Caco-2 (cell line): ENCODE data around the gene ROBO1. TPM values are rescaled to one million over a fixed set of nuclear protein-coding genes. Genes with fewer than 3 reads are reported as not detected.

Source experiments
- BruUV-seq: library from RNA; stranded (reverse); fragments of 400-500 nt; replicated peaks from 2 replicates; lab custom pipeline; 2021; lab: Mats Ljungman, UMichigan
- CTCF ChIA-PET: fragments of 300-600 bp; sonication (Branson Sonifier 250); formaldehyde crosslinking; loops from one replicate; lab custom pipeline; 2022; ENCODE audit warnings: antibody characterized with exemption; lab: Charles Lee
- POLR2A ChIA-PET: fragments of 300-600 bp; sonication (Branson Sonifier 250); formaldehyde crosslinking; loops from one replicate; lab custom pipeline; 2022; ENCODE audit warnings: antibody characterized with exemption; lab: Charles Lee
- DNase-seq, 2 experiments: peaks; one replicate each; pipeline versions ENCODE4 v3.0.0 to v3.0.0-alpha.2; 2020 to 2022
- H3K27me3 ChIP-seq: replicated peaks from 2 replicates; pipeline ENCODE4 v1.6.0; 2011; ENCODE audit warnings: low read length; ENCODE audit not compliant: control insufficient read depth, insufficient read depth
- H3K36me3 ChIP-seq: 2 replicates; pipeline ENCODE4 v1.5.1; 2011; ENCODE audit warnings: low read length; ENCODE audit not compliant: control insufficient read depth, insufficient read depth
- H3K4me1 ChIP-seq: fragments of 250-450 bp; sonication (Bioruptor Pico); 2 replicates; pipeline ENCODE4 v1.5.1; 2020; ENCODE audit warnings: mild to moderate bottlenecking
- H3K4me3 ChIP-seq: 2 replicates; pipeline ENCODE4 v1.5.1; 2011; ENCODE audit warnings: low read depth, mild to moderate bottlenecking, control low read depth, low read length
- H3K9me3 ChIP-seq: fragments of 250-450 bp; sonication (Bioruptor Pico); 2 replicates; pipeline ENCODE4 v1.5.1; 2020; ENCODE audit warnings: mild to moderate bottlenecking, moderate library complexity
- H3K27ac Mint-ChIP-seq: one replicate; pipeline ENCODE4 v1.8.0; 2022; ENCODE audit warnings: mixed read lengths; ENCODE audit not compliant: unreplicated experiment
- H3K27me3 Mint-ChIP-seq: one replicate; pipeline ENCODE4 v1.8.0; 2022; ENCODE audit warnings: mixed read lengths; ENCODE audit not compliant: insufficient read depth, unreplicated experiment
- H3K36me3 Mint-ChIP-seq: one replicate; pipeline ENCODE4 v1.8.0; 2022; ENCODE audit warnings: mild to moderate bottlenecking, mixed read lengths; ENCODE audit not compliant: insufficient read depth, unreplicated experiment
- H3K4me1 Mint-ChIP-seq: one replicate; pipeline ENCODE4 v1.8.0; 2022; ENCODE audit warnings: low read depth, mixed read lengths; ENCODE audit not compliant: unreplicated experiment
- H3K4me3 Mint-ChIP-seq: one replicate; pipeline ENCODE4 v1.8.0; 2022; ENCODE audit warnings: mild to moderate bottlenecking, moderate library complexity, mixed read lengths; ENCODE audit not compliant: unreplicated experiment
- H3K9me3 Mint-ChIP-seq: one replicate; pipeline ENCODE4 v1.8.0; 2022; ENCODE audit warnings: mixed read lengths; ENCODE audit not compliant: unreplicated experiment
- intact Hi-C: fragments of 100-400 bp; cut with micrococcal nuclease; formaldehyde crosslinking; loops from one replicate; pipeline ENCODE4 v1.10.0; 2022; ENCODE audit not compliant: unreplicated experiment
- total RNA-seq: library from RNA; stranded (reverse); gene quantifications from 2 replicates; pipeline ENCODE4 v1.2.3, GENCODE V29; 2022
- TF ChIP-seq, protein P1 (sequence below), 2 experiments: fragments of 200-600 bp in 1 of 2; IDR thresholded peaks; 1 replicate in 1 of 2; 2 replicates in 1 of 2; pipeline versions ENCODE4 v1.5.1 to v1.8.0; 2011 to 2022; ENCODE audit warnings: antibody characterized with exemption in 1 of 2, control low read depth in 1 of 2, inconsistent platforms in 1 of 2, low read depth in 1 of 2, low read length in 1 of 2, mild to moderate bottlenecking in 1 of 2, moderate library complexity in 1 of 2; ENCODE audit not compliant: insufficient read depth in 1 of 2, severe bottlenecking in 1 of 2, unreplicated experiment in 1 of 2

Gene ROBO1
- total RNA-seq, 1 experiment from 2014 or later, result 1.8 TPM

DNA sequence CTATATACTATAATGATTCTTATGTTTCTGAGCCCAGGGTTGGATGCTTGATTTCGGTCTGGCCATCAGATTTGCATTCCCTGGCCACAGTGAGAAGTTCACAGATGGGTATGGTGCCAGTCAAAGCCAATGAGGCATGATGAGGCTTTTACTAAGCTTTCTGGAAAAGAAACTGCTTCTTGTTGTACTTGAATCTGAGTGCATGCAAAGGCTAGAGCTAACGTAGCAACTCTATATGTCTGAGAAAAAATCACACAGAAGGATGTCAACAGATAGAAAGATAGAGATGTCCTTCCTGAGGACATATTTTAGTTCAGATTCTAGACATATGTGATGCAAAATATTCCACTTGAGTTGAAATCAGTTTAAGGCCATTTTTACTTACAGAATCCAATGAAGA is 608.1 kb downstream of the ROBO1 start:
- Histone ChIP-seq H3K27me3 (no peaks in the 10 kb centered on the region), H3K36me3 (no peaks in the 10 kb centered on the region), H3K9me3 (no peaks in the 10 kb centered on the region), H3K4me1 (no peaks in the 10 kb centered on the region), H3K4me3 (no peak overlapping the region)
- POLR2A ChIA-PET, result no interaction called here
- Mint-ChIP-seq H3K4me1 (no peaks in the 10 kb centered on the region), H3K4me3 (no peak overlapping the region), H3K27me3 (peaks cover 2% of the 10 kb centered on the region), H3K36me3 (no peaks in the 10 kb centered on the region), H3K9me3 (no peaks in the 10 kb centered on the region), H3K27ac (no peak overlapping the region)
- no TSS peak for BruUV-seq
- CTCF ChIA-PET, result no interaction called here
- TF ChIP-seq, protein P1, sequence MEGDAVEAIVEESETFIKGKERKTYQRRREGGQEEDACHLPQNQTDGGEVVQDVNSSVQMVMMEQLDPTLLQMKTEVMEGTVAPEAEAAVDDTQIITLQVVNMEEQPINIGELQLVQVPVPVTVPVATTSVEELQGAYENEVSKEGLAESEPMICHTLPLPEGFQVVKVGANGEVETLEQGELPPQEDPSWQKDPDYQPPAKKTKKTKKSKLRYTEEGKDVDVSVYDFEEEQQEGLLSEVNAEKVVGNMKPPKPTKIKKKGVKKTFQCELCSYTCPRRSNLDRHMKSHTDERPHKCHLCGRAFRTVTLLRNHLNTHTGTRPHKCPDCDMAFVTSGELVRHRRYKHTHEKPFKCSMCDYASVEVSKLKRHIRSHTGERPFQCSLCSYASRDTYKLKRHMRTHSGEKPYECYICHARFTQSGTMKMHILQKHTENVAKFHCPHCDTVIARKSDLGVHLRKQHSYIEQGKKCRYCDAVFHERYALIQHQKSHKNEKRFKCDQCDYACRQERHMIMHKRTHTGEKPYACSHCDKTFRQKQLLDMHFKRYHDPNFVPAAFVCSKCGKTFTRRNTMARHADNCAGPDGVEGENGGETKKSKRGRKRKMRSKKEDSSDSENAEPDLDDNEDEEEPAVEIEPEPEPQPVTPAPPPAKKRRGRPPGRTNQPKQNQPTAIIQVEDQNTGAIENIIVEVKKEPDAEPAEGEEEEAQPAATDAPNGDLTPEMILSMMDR (IDR thresholded peaks at IDR 0.05; ENCODE audit: insufficient read depth in 1 of 2, low read depth in 1 of 2, low read length in 1 of 2, severe bottlenecking in 1 of 2, unreplicated experiment in 1 of 2), result no peak
- intact Hi-C loops, result no loop called here
- no peak for DNase-seq

DNA sequence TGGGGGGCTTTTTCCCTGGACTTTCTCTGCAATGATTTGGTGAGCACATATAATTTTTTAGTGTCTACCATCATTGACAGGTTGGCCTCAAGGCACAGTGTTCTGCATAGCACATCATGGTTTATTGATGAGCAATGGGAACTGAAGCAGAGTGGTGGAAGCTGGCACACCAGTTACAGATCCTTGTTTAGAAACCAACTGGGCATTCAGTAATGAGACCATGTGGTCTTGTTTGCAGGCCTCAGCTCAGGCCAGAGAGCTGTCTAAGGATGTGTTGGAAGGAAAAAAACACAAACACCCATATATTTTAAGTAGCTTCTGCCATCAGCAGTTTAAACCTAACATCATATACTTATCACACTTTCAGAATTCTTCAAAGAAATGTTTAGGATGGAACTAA is 610.6 kb downstream of the ROBO1 start:
- Mint-ChIP-seq H3K9me3 (no peaks in the 10 kb centered on the region), H3K4me3 (no peak overlapping the region), H3K36me3 (no peaks in the 10 kb centered on the region), H3K27me3 (no peaks in the 10 kb centered on the region), H3K4me1 (no peaks in the 10 kb centered on the region), H3K27ac (no peak overlapping the region)
- TF ChIP-seq, protein P1 (IDR thresholded peaks at IDR 0.05; ENCODE audit: insufficient read depth in 1 of 2, low read depth in 1 of 2, low read length in 1 of 2, severe bottlenecking in 1 of 2, unreplicated experiment in 1 of 2), result no peak
- Histone ChIP-seq H3K36me3 (no peaks in the 10 kb centered on the region), H3K4me3 (no peak overlapping the region), H3K9me3 (no peaks in the 10 kb centered on the region), H3K4me1 (no peaks in the 10 kb centered on the region), H3K27me3 (no peaks in the 10 kb centered on the region)
- ChIA-PET CTCF (no interaction called here), POLR2A (no interaction called here)
- intact Hi-C loops, result no loop called here
- DNase-seq, result no peak
- BruUV-seq, result no TSS peak

- BruUV-seq, result no TSS peak
- no peaks in the 10 kb centered on the region for H3K36me3 ChIP-seq
- no peaks in the 10 kb centered on the region for H3K4me1 ChIP-seq
- Mint-ChIP-seq H3K36me3 (no peaks in the 10 kb centered on the region), H3K27ac (no peak overlapping the region), H3K27me3 (peaks cover 3% of the 10 kb centered on the region), H3K4me3 (no peak overlapping the region), H3K4me1 (no peaks in the 10 kb centered on the region), H3K9me3 (no peaks in the 10 kb centered on the region)
- H3K9me3 ChIP-seq, result no peaks in the 10 kb centered on the region
- TF ChIP-seq, protein P1 (IDR thresholded peaks at IDR 0.05; ENCODE audit: insufficient read depth in 1 of 2, low read depth in 1 of 2, low read length in 1 of 2, severe bottlenecking in 1 of 2, unreplicated experiment in 1 of 2), result no peak
- intact Hi-C loops, result no loop called here
- ChIA-PET POLR2A (no interaction called here), CTCF (no interaction called here)
- no peak for DNase-seq
- H3K27me3 ChIP-seq, result no peaks in the 10 kb centered on the region
- H3K4me3 ChIP-seq, result no peak overlapping the region
These were observed 612.9 kb downstream of the ROBO1 start for GRCh38 chr3:79154865-79155264.
